Measurements from ENCODE around the gene MCU. TPM values are rescaled to one million over a fixed set of nuclear protein-coding genes. Genes with fewer than 3 reads are reported as not detected.
A peak's percentile ranks its signal among the peaks of the same experiment; 100 is the strongest.

The MCU gene
- total RNA-seq, 1 donor from 2014 or later, result 95.0 TPM

DNA sequence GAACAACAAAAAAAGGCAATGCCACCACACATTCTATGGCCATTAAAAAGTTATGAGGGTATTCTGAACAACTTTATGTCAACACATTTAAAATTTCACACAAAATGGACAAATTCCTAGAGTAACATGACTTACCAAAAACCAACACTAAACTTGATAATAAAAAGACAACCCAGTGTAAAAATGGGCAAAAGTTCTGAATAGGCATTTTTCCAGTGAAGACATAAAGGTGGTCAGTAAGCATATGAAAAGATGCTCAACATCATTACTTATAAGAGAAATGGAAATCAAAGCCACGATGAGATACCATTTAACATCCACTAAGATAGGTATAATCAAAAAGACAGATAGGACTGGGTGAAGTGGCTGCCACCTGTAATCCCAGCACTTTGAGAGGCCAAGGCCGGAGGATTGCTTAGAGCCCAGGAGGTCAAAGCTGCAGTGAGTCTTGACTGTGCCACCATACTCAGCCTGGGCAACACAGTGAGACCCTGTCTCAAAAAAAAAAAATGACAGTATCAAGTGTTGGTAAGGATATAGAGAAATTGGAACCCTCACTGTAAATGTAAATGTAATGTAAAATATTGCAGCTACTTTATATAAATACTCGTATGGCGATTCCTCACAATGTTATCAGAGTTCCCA, 130.5 kb downstream of the MCU start:
- Histone ChIP-seq H3K9ac (ENCODE audit: low read depth in 1 of 3, low read length in 3 of 3) (no peak overlapping the region), H3K27ac (ENCODE audit: low read depth, low read length) (no peak overlapping the region)

DNA sequence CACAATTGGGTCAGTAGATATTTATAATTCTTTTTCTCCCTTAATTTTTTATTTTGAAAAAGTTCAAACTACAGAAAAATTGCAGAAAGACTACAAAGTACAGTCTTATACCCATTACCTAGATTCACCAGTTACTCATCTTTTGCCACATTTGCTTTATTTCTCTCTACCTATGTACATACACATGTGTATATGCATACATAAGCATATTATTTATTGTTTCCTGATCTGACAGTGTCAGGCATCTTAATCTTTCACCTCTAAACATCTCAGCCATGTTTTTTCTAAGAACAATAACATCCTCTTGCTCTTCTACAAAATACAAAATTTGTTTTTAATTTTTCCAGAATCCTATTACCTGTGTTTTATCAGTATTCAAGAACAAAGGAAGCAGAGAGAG, 133.2 kb downstream of the MCU start:
- no peaks in the 10 kb centered on the region for H3K9me3 ChIP-seq (ENCODE audit: control insufficient read depth in 3 of 3, low read length in 3 of 3)
- H3K27me3 ChIP-seq (ENCODE audit: control insufficient read depth in 3 of 3, insufficient read depth in 3 of 3, low read length in 3 of 3), result no peaks in the 10 kb centered on the region
- H3K9ac ChIP-seq (ENCODE audit: low read depth in 1 of 3, low read length in 3 of 3), result no peak overlapping the region
- H3K27ac ChIP-seq (ENCODE audit: low read depth, low read length), result no peak overlapping the region
- H3K4me3 ChIP-seq (ENCODE audit: low read length in 3 of 3), result no peak overlapping the region
- peaks cover 9 to 15% (median 13%) of the 10 kb centered on the region in 3 donors for H3K4me1 ChIP-seq (ENCODE audit: control insufficient read depth in 3 of 3, insufficient read depth in 3 of 3, low read length in 3 of 3)
- no peaks in the 10 kb centered on the region for H3K36me3 ChIP-seq (ENCODE audit: control insufficient read depth in 3 of 3, insufficient read depth in 3 of 3, low read length in 3 of 3)

More for the DNA sequence above, 130.5 kb downstream of the MCU start:
- peaks cover 6 to 10% (median 7%) of the 10 kb centered on the region in 3 donors for H3K4me1 ChIP-seq (ENCODE audit: control insufficient read depth in 3 of 3, insufficient read depth in 3 of 3, low read length in 3 of 3)
- no peaks in the 10 kb centered on the region for H3K9me3 ChIP-seq (ENCODE audit: control insufficient read depth in 3 of 3, low read length in 3 of 3)
- no peaks in the 10 kb centered on the region for H3K36me3 ChIP-seq (ENCODE audit: control insufficient read depth in 3 of 3, insufficient read depth in 3 of 3, low read length in 3 of 3)
- no peak overlapping the region for H3K4me3 ChIP-seq (ENCODE audit: low read length in 3 of 3)
- H3K27me3 ChIP-seq (ENCODE audit: control insufficient read depth in 3 of 3, insufficient read depth in 3 of 3, low read length in 3 of 3), result no peaks in the 10 kb centered on the region

DNA sequence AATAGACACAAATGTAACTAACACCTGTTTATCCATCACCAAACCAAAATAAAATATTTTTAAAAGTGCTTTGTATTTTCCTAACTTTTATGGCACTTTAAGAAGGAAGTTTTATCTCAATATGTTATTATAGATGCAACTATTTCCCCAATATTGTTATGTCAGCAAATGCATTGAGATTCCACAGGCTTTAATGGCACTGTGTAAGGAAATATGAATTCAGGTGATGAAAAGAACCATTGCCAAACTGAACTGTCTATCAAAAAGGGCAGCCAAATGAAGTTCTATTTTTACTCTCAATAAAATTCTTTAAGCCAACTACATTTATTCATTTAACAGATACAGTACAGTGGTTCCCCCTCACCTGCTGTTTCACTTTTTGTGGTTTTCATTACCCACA, 134.4 kb downstream of the MCU start:
- H3K9me3 ChIP-seq (ENCODE audit: control insufficient read depth in 3 of 3, low read length in 3 of 3), result no peaks in the 10 kb centered on the region
- no peaks in the 10 kb centered on the region for H3K36me3 ChIP-seq (ENCODE audit: control insufficient read depth in 3 of 3, insufficient read depth in 3 of 3, low read length in 3 of 3)
- H3K27me3 ChIP-seq (ENCODE audit: control insufficient read depth in 3 of 3, insufficient read depth in 3 of 3, low read length in 3 of 3), result no peaks in the 10 kb centered on the region
- H3K4me3 ChIP-seq (ENCODE audit: low read length in 3 of 3), result no peak overlapping the region
- no peak overlapping the region for H3K27ac ChIP-seq (ENCODE audit: low read depth, low read length)
- no peak overlapping the region for H3K9ac ChIP-seq (ENCODE audit: low read depth in 1 of 3, low read length in 3 of 3)
- H3K4me1 ChIP-seq (ENCODE audit: control insufficient read depth in 3 of 3, insufficient read depth in 3 of 3, low read length in 3 of 3), result peaks cover 18 to 22% (median 22%) of the 10 kb centered on the region in 3 donors

DNA sequence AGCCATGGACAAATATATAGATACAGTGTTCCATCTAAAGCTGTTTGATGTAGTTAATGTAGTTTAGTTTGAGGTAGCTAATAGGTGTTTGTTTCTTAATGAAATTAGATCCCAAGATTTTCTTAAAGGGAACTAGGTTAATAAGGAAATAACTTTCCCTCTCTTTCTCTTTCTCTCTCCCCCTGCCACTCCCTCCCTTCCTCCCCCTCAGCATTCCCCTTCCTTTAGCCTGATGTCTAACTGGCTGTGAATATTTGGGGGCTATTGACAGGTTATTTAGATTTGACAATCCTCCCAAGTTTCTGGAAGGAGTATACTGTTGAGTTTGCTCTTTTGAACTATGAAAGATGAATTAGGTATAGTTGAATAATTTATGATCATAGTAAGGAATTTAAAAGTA, 136.4 kb downstream of the MCU start:
- Histone ChIP-seq H3K9me3 (ENCODE audit: control insufficient read depth in 3 of 3, low read length in 3 of 3) (no peaks in the 10 kb centered on the region), H3K4me3 (ENCODE audit: low read length in 3 of 3) (no peak overlapping the region), H3K9ac (ENCODE audit: low read depth in 1 of 3, low read length in 3 of 3) (no peak overlapping the region), H3K4me1 (ENCODE audit: control insufficient read depth in 3 of 3, insufficient read depth in 3 of 3, low read length in 3 of 3) (peaks cover 20 to 30% (median 22%) of the 10 kb centered on the region in 3 donors), H3K27me3 (ENCODE audit: control insufficient read depth in 3 of 3, insufficient read depth in 3 of 3, low read length in 3 of 3) (no peaks in the 10 kb centered on the region), H3K27ac (ENCODE audit: low read depth, low read length) (no peak overlapping the region), H3K36me3 (ENCODE audit: control insufficient read depth in 3 of 3, insufficient read depth in 3 of 3, low read length in 3 of 3) (no peaks in the 10 kb centered on the region)

GRCh38 chr10:72830625-72831024, 138.7 kb downstream of the MCU start:
- Histone ChIP-seq H3K9me3 (ENCODE audit: control insufficient read depth in 3 of 3, low read length in 3 of 3) (no peaks in the 10 kb centered on the region), H3K4me3 (ENCODE audit: low read length in 3 of 3) (no peak overlapping the region), H3K4me1 (ENCODE audit: control insufficient read depth in 3 of 3, insufficient read depth in 3 of 3, low read length in 3 of 3) (peaks cover 21 to 29% (median 22%) of the 10 kb centered on the region in 3 donors), H3K27me3 (ENCODE audit: control insufficient read depth in 3 of 3, insufficient read depth in 3 of 3, low read length in 3 of 3) (no peaks in the 10 kb centered on the region), H3K9ac (ENCODE audit: low read depth in 1 of 3, low read length in 3 of 3) (no peak overlapping the region), H3K27ac (ENCODE audit: low read depth, low read length) (no peak overlapping the region), H3K36me3 (ENCODE audit: control insufficient read depth in 3 of 3, insufficient read depth in 3 of 3, low read length in 3 of 3) (peaks cover 4 to 9% (median 7%) of the 10 kb centered on the region in 3 donors)

DNA sequence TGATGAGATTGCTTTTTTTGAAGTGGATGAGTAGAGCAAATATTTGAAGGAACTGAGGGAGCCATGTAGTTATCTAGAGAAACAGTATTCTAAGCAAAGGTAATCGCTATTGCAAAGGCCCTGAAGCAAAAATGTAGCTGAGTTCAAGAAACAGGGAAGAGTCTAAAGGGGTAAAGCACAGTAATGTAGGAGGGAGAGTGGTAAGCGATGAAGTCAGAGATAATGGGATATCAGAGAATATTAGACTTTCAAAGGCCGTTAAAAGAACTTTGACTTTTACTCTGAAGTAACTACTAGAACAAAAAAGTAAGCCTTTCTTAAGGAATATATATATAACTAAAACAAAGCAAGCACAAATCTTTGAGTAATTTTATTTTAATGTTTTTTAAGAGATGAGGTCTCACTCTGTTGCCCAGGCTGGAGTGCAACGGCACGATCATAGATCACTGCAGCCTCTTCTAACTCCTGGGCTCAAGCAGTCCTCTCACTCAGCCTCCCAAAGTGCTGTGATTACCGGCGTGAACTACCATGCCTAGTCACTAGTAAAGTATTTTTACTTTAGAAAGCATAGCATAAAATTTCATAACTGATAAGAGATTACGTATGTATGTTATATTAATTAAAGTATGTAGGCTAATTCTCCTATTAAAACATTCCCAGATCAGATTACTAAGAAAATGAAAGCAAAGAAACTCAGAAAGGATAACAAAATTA, 139.9 kb downstream of the MCU start:
- Histone ChIP-seq H3K9me3 (ENCODE audit: control insufficient read depth in 3 of 3, low read length in 3 of 3) (no peaks in the 10 kb centered on the region), H3K27ac (ENCODE audit: low read depth, low read length) (no peak overlapping the region), H3K27me3 (ENCODE audit: control insufficient read depth in 3 of 3, insufficient read depth in 3 of 3, low read length in 3 of 3) (no peaks in the 10 kb centered on the region), H3K9ac (ENCODE audit: low read depth in 1 of 3, low read length in 3 of 3) (no peak overlapping the region), H3K36me3 (ENCODE audit: control insufficient read depth in 3 of 3, insufficient read depth in 3 of 3, low read length in 3 of 3) (peaks cover 7 to 12% (median 7%) of the 10 kb centered on the region in 3 donors), H3K4me3 (ENCODE audit: low read length in 3 of 3) (peak overlapping the region in 1 of 3 donors; percentile 42), H3K4me1 (ENCODE audit: control insufficient read depth in 3 of 3, insufficient read depth in 3 of 3, low read length in 3 of 3) (peaks cover 16 to 24% (median 17%) of the 10 kb centered on the region in 3 donors)

- Histone ChIP-seq H3K4me3 (ENCODE audit: low read length in 3 of 3) (no peak overlapping the region), H3K36me3 (ENCODE audit: control insufficient read depth in 3 of 3, insufficient read depth in 3 of 3, low read length in 3 of 3) (peaks cover 7 to 12% (median 7%) of the 10 kb centered on the region in 3 donors), H3K9me3 (ENCODE audit: control insufficient read depth in 3 of 3, low read length in 3 of 3) (no peaks in the 10 kb centered on the region), H3K9ac (ENCODE audit: low read depth in 1 of 3, low read length in 3 of 3) (peak overlapping the region in 1 of 3 donors; percentile 15), H3K27ac (ENCODE audit: low read depth, low read length) (no peak overlapping the region), H3K27me3 (ENCODE audit: control insufficient read depth in 3 of 3, insufficient read depth in 3 of 3, low read length in 3 of 3) (no peaks in the 10 kb centered on the region), H3K4me1 (ENCODE audit: control insufficient read depth in 3 of 3, insufficient read depth in 3 of 3, low read length in 3 of 3) (peaks cover 14 to 24% (median 15%) of the 10 kb centered on the region in 3 donors)
Observed at GRCh38 chr10:72832701-72833100, 140.8 kb downstream of the MCU start.

- Histone ChIP-seq H3K4me1 (ENCODE audit: control insufficient read depth in 3 of 3, insufficient read depth in 3 of 3, low read length in 3 of 3) (peaks cover 11 to 21% (median 14%) of the 10 kb centered on the region in 3 donors), H3K36me3 (ENCODE audit: control insufficient read depth in 3 of 3, insufficient read depth in 3 of 3, low read length in 3 of 3) (peaks cover 7 to 12% (median 7%) of the 10 kb centered on the region in 3 donors), H3K27ac (ENCODE audit: low read depth, low read length) (no peak overlapping the region), H3K9me3 (ENCODE audit: control insufficient read depth in 3 of 3, low read length in 3 of 3) (no peaks in the 10 kb centered on the region), H3K4me3 (ENCODE audit: low read length in 3 of 3) (no peak overlapping the region), H3K9ac (ENCODE audit: low read depth in 1 of 3, low read length in 3 of 3) (no peak overlapping the region), H3K27me3 (ENCODE audit: control insufficient read depth in 3 of 3, insufficient read depth in 3 of 3, low read length in 3 of 3) (no peaks in the 10 kb centered on the region)
Observed at GRCh38 chr10:72834183-72834825, 142.4 kb downstream of the MCU start.

DNA sequence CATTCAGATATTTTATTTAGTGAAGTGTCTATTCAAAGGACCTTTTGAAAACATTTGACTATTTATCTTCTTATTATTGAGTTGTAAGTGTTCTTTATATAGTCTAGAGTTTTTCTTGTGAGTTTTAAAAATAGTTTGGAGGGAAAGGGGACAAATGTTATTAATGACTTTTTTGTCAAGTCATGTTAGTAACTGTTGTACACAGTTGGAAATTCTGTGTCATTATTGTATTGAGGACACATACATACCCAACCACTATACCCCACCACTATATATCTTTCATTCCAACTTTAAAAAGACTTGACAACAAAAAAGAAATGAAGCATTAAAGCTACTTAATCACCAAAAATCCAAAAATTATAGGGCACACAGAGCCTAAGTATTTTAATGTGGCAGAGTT, 148.4 kb downstream of the MCU start:
- no peak overlapping the region for H3K4me3 ChIP-seq (ENCODE audit: low read length in 3 of 3)
- H3K36me3 ChIP-seq (ENCODE audit: control insufficient read depth in 3 of 3, insufficient read depth in 3 of 3, low read length in 3 of 3), result peaks cover 1 to 6% (median 3%) of the 10 kb centered on the region in 3 donors
- H3K9ac ChIP-seq (ENCODE audit: low read depth in 1 of 3, low read length in 3 of 3), result no peak overlapping the region
- H3K27ac ChIP-seq (ENCODE audit: low read depth, low read length), result no peak overlapping the region
- H3K9me3 ChIP-seq (ENCODE audit: control insufficient read depth in 3 of 3, low read length in 3 of 3), result no peaks in the 10 kb centered on the region
- H3K4me1 ChIP-seq (ENCODE audit: control insufficient read depth in 3 of 3, insufficient read depth in 3 of 3, low read length in 3 of 3), result no peaks in the 10 kb centered on the region
- H3K27me3 ChIP-seq (ENCODE audit: control insufficient read depth in 3 of 3, insufficient read depth in 3 of 3, low read length in 3 of 3), result no peaks in the 10 kb centered on the region

DNA sequence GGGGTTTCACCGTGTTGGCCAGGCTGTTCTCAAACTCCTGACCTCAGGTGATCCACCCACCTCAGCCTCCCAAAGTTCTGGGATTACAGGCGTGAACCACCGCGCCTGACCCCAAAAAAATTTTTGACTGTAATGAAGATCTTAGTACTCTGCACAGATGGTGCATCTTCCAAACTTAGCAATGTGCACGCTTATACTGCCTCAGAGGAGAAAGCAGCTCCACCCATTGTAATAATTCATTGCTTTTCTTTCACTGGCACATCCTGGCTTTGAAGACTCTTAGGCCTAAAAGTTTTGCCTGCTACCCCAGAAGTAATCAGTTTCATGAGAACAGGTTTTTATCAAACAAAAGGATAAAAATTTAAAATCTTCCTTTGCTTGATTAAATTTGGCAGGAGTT, 149.5 kb downstream of the MCU start:
- H3K9ac ChIP-seq (ENCODE audit: low read depth in 1 of 3, low read length in 3 of 3), result no peak overlapping the region
- H3K36me3 ChIP-seq (ENCODE audit: control insufficient read depth in 3 of 3, insufficient read depth in 3 of 3, low read length in 3 of 3), result no peaks in the 10 kb centered on the region
- no peaks in the 10 kb centered on the region for H3K4me1 ChIP-seq (ENCODE audit: control insufficient read depth in 3 of 3, insufficient read depth in 3 of 3, low read length in 3 of 3)
- H3K27ac ChIP-seq (ENCODE audit: low read depth, low read length), result no peak overlapping the region
- H3K27me3 ChIP-seq (ENCODE audit: control insufficient read depth in 3 of 3, insufficient read depth in 3 of 3, low read length in 3 of 3), result no peaks in the 10 kb centered on the region
- H3K9me3 ChIP-seq (ENCODE audit: control insufficient read depth in 3 of 3, low read length in 3 of 3), result no peaks in the 10 kb centered on the region
- H3K4me3 ChIP-seq (ENCODE audit: low read length in 3 of 3), result no peak overlapping the region
